Natural killer cell (primary cell): ENCODE results near the gene TNIK. TPM values are rescaled to one million over a fixed set of nuclear protein-coding genes. Genes with fewer than 3 reads are reported as not detected.

Source experiments
- ATAC-seq, 3 donors: fragments of 150-1000 bp in 2 of 3; fragments of 200-7000 bp in 1 of 3; cut with Tn5 transposase; 1 replicate in 1 of 3; 2 replicates in 2 of 3; pipeline ENCODE4 v1.10.0; 2021; ENCODE audit warnings: mild to moderate bottlenecking in 2 of 3, moderate library complexity in 2 of 3
- DNase-seq, 2 donors: peaks; one replicate each; pipeline versions ENCODE4 v3.0.0 to v3.0.0-alpha.2; 2013 to 2021; ENCODE audit warnings: mixed read lengths in 1 of 2
- H3K27ac ChIP-seq: one replicate; pipeline ENCODE4 v1.5.1; 2013; ENCODE audit warnings: mild to moderate bottlenecking, low read length
- H3K27me3 ChIP-seq: one replicate; pipeline ENCODE4 v1.6.1; 2013; ENCODE audit warnings: low read length; ENCODE audit not compliant: control insufficient read depth, insufficient read depth
- H3K36me3 ChIP-seq: one replicate; pipeline ENCODE4 v1.6.1; 2013; ENCODE audit warnings: low read length; ENCODE audit not compliant: control insufficient read depth, insufficient read depth
- H3K4me1 ChIP-seq: one replicate; pipeline ENCODE4 v1.6.1; 2013; ENCODE audit warnings: low read length; ENCODE audit not compliant: control insufficient read depth, insufficient read depth
- H3K4me3 ChIP-seq: one replicate; pipeline ENCODE4 v1.5.1; 2013; ENCODE audit warnings: low read length
- H3K9me3 ChIP-seq: one replicate; pipeline ENCODE4 v1.6.1; 2013; ENCODE audit warnings: low read length; ENCODE audit not compliant: control insufficient read depth, insufficient read depth
- H3K27ac Mint-ChIP-seq, 2 donors: one replicate each; pipeline ENCODE4 v1.8.0; 2022; ENCODE audit warnings: mild to moderate bottlenecking in 2 of 2, mixed read lengths in 2 of 2, moderate library complexity in 1 of 2
- H3K27me3 Mint-ChIP-seq, 2 donors: one replicate each; pipeline ENCODE4 v1.8.0; 2022; ENCODE audit warnings: low read depth in 2 of 2, mixed read lengths in 2 of 2
- H3K36me3 Mint-ChIP-seq: one replicate; pipeline ENCODE4 v1.8.0; 2022; ENCODE audit warnings: mixed read lengths
- H3K4me1 Mint-ChIP-seq, 2 donors: one replicate each; pipeline ENCODE4 v1.8.0; 2022; ENCODE audit warnings: mixed read lengths in 2 of 2
- H3K4me3 Mint-ChIP-seq: one replicate; pipeline ENCODE4 v1.8.0; 2022; ENCODE audit warnings: mild to moderate bottlenecking, moderate library complexity, mixed read lengths
- H3K9me3 Mint-ChIP-seq, 2 donors: one replicate each; pipeline ENCODE4 v1.8.0; 2022; ENCODE audit warnings: mixed read lengths in 2 of 2
- CTCF ChIP-seq: fragments of 200-600 bp; IDR thresholded peaks from one replicate; pipeline ENCODE4 v1.8.0; 2022; ENCODE audit warnings: antibody characterized with exemption
- WGBS: methylation state at CpG from one replicate; pipeline ENCODE4 v1.1.7; 2013; ENCODE audit warnings: missing lambda C conversion rate; ENCODE audit not compliant: insufficient coverage; 5-methylcytosine and 5-hydroxymethylcytosine counted together
- intact Hi-C: fragments of 100-400 bp; cut with micrococcal nuclease; formaldehyde crosslinking; loops from one replicate; pipeline ENCODE4 v1.14.2; 2022
- total RNA-seq, 4 donors: library from RNA; stranded (reverse); fragments of 120-200 nt in 1 of 4; gene quantifications; one replicate each; pipeline versions ENCODE4 v1.2.3 to v1.2.4, GENCODE V29; 2013 to 2022

TNIK gene
- total RNA-seq, 3 donors from 2014 or later (not counting 1 experiment from before 2014, with no cell fraction given), result 93.7 to 122 (median 119) TPM

GRCh38 chr3:171156401-171157010, 303.7 kb downstream of the TNIK start:
- peaks cover 7% of the 10 kb centered on the region for H3K4me1 ChIP-seq
- H3K27me3 ChIP-seq, result no peaks in the 10 kb centered on the region
- no peaks in the 10 kb centered on the region for H3K9me3 ChIP-seq
- Mint-ChIP-seq H3K9me3 (no peaks in the 10 kb centered on the region), H3K4me1 (peaks cover 24 to 28% of the 10 kb centered on the region in 2 donors), H3K27me3 (no peaks in the 10 kb centered on the region), H3K27ac (peak overlapping the region in 1 of 2 donors; percentile 45), H3K4me3 (no peak overlapping the region), H3K36me3 (peaks cover 33% of the 10 kb centered on the region)
- H3K36me3 ChIP-seq, result peaks cover 51% of the 10 kb centered on the region
- H3K4me3 ChIP-seq, result no peak overlapping the region
- WGBS, result 98% methylated on average over 6 of the region's 6 CpGs
- intact Hi-C loops, result no loop called here
- DNase-seq (no peak), ATAC-seq (no peak)
- TF ChIP-seq CTCF, result no peak
- H3K27ac ChIP-seq, result no peak overlapping the region

- ATAC-seq (no peak), DNase-seq (no peak)
- Mint-ChIP-seq H3K27ac (no peak overlapping the region), H3K36me3 (peaks cover 33% of the 10 kb centered on the region), H3K9me3 (no peaks in the 10 kb centered on the region), H3K4me3 (no peak overlapping the region), H3K4me1 (peaks cover 24 to 28% of the 10 kb centered on the region in 2 donors), H3K27me3 (no peaks in the 10 kb centered on the region)
- Histone ChIP-seq H3K27ac (no peak overlapping the region), H3K4me3 (no peak overlapping the region), H3K9me3 (no peaks in the 10 kb centered on the region), H3K4me1 (peaks cover 7% of the 10 kb centered on the region), H3K36me3 (peaks cover 48% of the 10 kb centered on the region), H3K27me3 (no peaks in the 10 kb centered on the region)
- intact Hi-C loops, result no loop called here
- no peak for TF ChIP-seq CTCF
- whole genome bisulfite sequencing, result 98% methylated on average over 4 of the region's 4 CpGs
Measured at GRCh38 chr3:171155122-171155700, 305.0 kb downstream of the TNIK start.

GRCh38 chr3:171150945-171151344, 309.3 kb downstream of the TNIK start:
- Histone ChIP-seq H3K36me3 (peaks cover 36% of the 10 kb centered on the region), H3K9me3 (no peaks in the 10 kb centered on the region), H3K27me3 (no peaks in the 10 kb centered on the region), H3K27ac (no peak overlapping the region), H3K4me1 (no peaks in the 10 kb centered on the region), H3K4me3 (no peak overlapping the region)
- DNase-seq (no peak), ATAC-seq (no peak)
- WGBS, result 100% methylated on average over 1 of the region's 2 CpGs
- intact Hi-C loops, result no loop called here
- no peak for TF ChIP-seq CTCF
- no peaks in the 10 kb centered on the region for H3K27me3 Mint-ChIP-seq
- no peaks in the 10 kb centered on the region for H3K9me3 Mint-ChIP-seq
- H3K4me1 Mint-ChIP-seq, result peaks cover 12 to 19% of the 10 kb centered on the region in 2 donors
- H3K36me3 Mint-ChIP-seq, result peaks cover 19% of the 10 kb centered on the region
- H3K27ac Mint-ChIP-seq, result peak overlapping the region in 1 of 2 donors; percentile 4
- no peak overlapping the region for H3K4me3 Mint-ChIP-seq
